IMR-90 (cell line): ENCODE results near the gene CHCHD2.

Experiments used
- BHLHE40 ChIP-seq: fragments of 150-350 bp; IDR thresholded peaks from 2 replicates; pipeline ENCODE4 v1.6.1; 2016; ENCODE audit warnings: mild to moderate bottlenecking, low read depth, low read length
- CEBPB ChIP-seq: IDR thresholded peaks from 2 replicates; pipeline ENCODE4 v1.6.1; 2012; ENCODE audit warnings: low read depth, low read length, improper control_type of control experiment
- CHD1 ChIP-seq: IDR thresholded peaks from 2 replicates; pipeline ENCODE4 v1.6.1; 2012; ENCODE audit warnings: low read depth, low read length, improper control_type of control experiment
- MAZ ChIP-seq: IDR thresholded peaks from 2 replicates; pipeline ENCODE4 v1.6.1; 2012; ENCODE audit warnings: low read depth, mild to moderate bottlenecking, low read length, improper control_type of control experiment, moderate library complexity, borderline replicate concordance
- MXI1 ChIP-seq: IDR thresholded peaks from 2 replicates; pipeline ENCODE4 v1.6.1; 2012; ENCODE audit warnings: low read depth, mild to moderate bottlenecking, low read length, moderate library complexity, borderline replicate concordance
- POLR2A ChIP-seq: IDR thresholded peaks from 2 replicates; pipeline ENCODE4 v1.6.1; 2012; ENCODE audit warnings: mild to moderate bottlenecking, low read depth, low read length
- RAD21 ChIP-seq: IDR thresholded peaks from 2 replicates; pipeline ENCODE4 v1.6.1; 2012; ENCODE audit warnings: low read length, improper control_type of control experiment
- SMC3 ChIP-seq: fragments of 150-350 bp; IDR thresholded peaks from 2 replicates; pipeline ENCODE4 v1.6.1; 2016; ENCODE audit warnings: low read depth, mild to moderate bottlenecking, antibody characterized with exemption, low read length, moderate library complexity
- TF ChIP-seq, protein P1 (sequence below): conservative IDR thresholded peaks from 2 replicates; pipeline ENCODE4 v1.5.1; 2012; ENCODE audit warnings: mild to moderate bottlenecking, low read depth, low read length, improper control_type of control experiment
- TF ChIP-seq, protein P2 (sequence below): fragments of 150-350 bp; IDR thresholded peaks from 2 replicates; pipeline ENCODE4 v1.6.1; 2017; ENCODE audit warnings: mild to moderate bottlenecking, antibody characterized with exemption, low read length, low read depth

DNA sequence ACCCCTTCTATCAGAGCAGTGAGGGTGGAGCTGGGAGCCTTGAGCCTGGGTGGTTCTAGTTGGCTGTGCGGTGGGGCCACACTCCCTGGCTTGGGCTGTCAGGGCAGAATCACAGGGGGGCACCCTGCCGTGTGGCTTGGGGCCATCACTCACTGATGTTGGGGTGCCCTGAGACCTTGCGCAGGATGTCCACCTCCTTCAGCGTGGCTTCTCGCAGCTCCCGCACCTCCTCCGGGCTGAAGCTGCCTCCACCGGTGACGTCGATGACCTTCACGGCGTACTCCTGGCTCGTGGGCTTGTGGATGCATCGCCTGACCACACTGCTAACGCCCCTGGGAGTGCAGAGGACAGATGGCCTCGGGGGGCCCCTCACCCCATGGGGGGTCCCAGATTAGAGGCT, 18.8 kb downstream of the CHCHD2 start:
- TF ChIP-seq, protein P1, sequence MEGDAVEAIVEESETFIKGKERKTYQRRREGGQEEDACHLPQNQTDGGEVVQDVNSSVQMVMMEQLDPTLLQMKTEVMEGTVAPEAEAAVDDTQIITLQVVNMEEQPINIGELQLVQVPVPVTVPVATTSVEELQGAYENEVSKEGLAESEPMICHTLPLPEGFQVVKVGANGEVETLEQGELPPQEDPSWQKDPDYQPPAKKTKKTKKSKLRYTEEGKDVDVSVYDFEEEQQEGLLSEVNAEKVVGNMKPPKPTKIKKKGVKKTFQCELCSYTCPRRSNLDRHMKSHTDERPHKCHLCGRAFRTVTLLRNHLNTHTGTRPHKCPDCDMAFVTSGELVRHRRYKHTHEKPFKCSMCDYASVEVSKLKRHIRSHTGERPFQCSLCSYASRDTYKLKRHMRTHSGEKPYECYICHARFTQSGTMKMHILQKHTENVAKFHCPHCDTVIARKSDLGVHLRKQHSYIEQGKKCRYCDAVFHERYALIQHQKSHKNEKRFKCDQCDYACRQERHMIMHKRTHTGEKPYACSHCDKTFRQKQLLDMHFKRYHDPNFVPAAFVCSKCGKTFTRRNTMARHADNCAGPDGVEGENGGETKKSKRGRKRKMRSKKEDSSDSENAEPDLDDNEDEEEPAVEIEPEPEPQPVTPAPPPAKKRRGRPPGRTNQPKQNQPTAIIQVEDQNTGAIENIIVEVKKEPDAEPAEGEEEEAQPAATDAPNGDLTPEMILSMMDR, result no peak
- TF ChIP-seq RAD21, result no peak
- no peak for TF ChIP-seq POLR2A
- TF ChIP-seq, protein P2, sequence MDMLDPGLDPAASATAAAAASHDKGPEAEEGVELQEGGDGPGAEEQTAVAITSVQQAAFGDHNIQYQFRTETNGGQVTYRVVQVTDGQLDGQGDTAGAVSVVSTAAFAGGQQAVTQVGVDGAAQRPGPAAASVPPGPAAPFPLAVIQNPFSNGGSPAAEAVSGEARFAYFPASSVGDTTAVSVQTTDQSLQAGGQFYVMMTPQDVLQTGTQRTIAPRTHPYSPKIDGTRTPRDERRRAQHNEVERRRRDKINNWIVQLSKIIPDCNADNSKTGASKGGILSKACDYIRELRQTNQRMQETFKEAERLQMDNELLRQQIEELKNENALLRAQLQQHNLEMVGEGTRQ, result no peak
- TF ChIP-seq CEBPB, result no peak
- no peak for TF ChIP-seq SMC3
- TF ChIP-seq MXI1, result no peak
- no peak for TF ChIP-seq BHLHE40
- no peak for TF ChIP-seq MAZ
- TF ChIP-seq CHD1, result no peak
